ENCODE measurements around the gene ZNF276. TPM values are rescaled to one million over a fixed set of nuclear protein-coding genes. Genes with fewer than 3 reads are reported as not detected.

The ZNF276 gene
- total RNA-seq, 1 donor from 2014 or later: 15.1 TPM

GRCh38 chr16:89710709-89711564 lies 10.4 kb upstream of the ZNF276 start:
- Histone ChIP-seq H3K4me1 (ENCODE audit: control insufficient read depth in 3 of 3, insufficient read depth in 3 of 3, low read length in 3 of 3) (peaks cover 0 to 7% (median 0%) of the 10 kb centered on the region in 3 donors), H3K27ac (ENCODE audit: low read depth, low read length) (no peak overlapping the region), H3K9me3 (ENCODE audit: control insufficient read depth in 3 of 3, low read length in 3 of 3) (no peaks in the 10 kb centered on the region), H3K9ac (ENCODE audit: low read depth in 1 of 3, low read length in 3 of 3) (no peak overlapping the region), H3K4me3 (ENCODE audit: low read length in 3 of 3) (no peak overlapping the region), H3K27me3 (ENCODE audit: control insufficient read depth in 3 of 3, insufficient read depth in 3 of 3, low read length in 3 of 3) (peaks cover 0 to 2% (median 0%) of the 10 kb centered on the region in 3 donors), H3K36me3 (ENCODE audit: control insufficient read depth in 3 of 3, insufficient read depth in 3 of 3, low read length in 3 of 3) (peaks cover 0 to 4% (median 0%) of the 10 kb centered on the region in 3 donors)

GRCh38 chr16:89711601-89712273 lies 9.6 kb upstream of the ZNF276 start:
- Histone ChIP-seq H3K9ac (ENCODE audit: low read depth in 1 of 3, low read length in 3 of 3) (peak overlapping the region in 1 of 3 donors; percentile 40), H3K9me3 (ENCODE audit: control insufficient read depth in 3 of 3, low read length in 3 of 3) (no peaks in the 10 kb centered on the region), H3K27me3 (ENCODE audit: control insufficient read depth in 3 of 3, insufficient read depth in 3 of 3, low read length in 3 of 3) (peaks cover 0 to 2% (median 0%) of the 10 kb centered on the region in 3 donors), H3K36me3 (ENCODE audit: control insufficient read depth in 3 of 3, insufficient read depth in 3 of 3, low read length in 3 of 3) (peaks cover 0 to 4% (median 0%) of the 10 kb centered on the region in 3 donors), H3K4me1 (ENCODE audit: control insufficient read depth in 3 of 3, insufficient read depth in 3 of 3, low read length in 3 of 3) (peaks cover 0 to 5% (median 0%) of the 10 kb centered on the region in 3 donors), H3K27ac (ENCODE audit: low read depth, low read length) (no peak overlapping the region), H3K4me3 (ENCODE audit: low read length in 3 of 3) (no peak overlapping the region)

- no peak overlapping the region for H3K27ac ChIP-seq (ENCODE audit: low read depth, low read length)
- no peaks in the 10 kb centered on the region for H3K9me3 ChIP-seq (ENCODE audit: control insufficient read depth in 3 of 3, low read length in 3 of 3)
- H3K27me3 ChIP-seq (ENCODE audit: control insufficient read depth in 3 of 3, insufficient read depth in 3 of 3, low read length in 3 of 3): peaks cover 0 to 2% (median 0%) of the 10 kb centered on the region in 3 donors
- peaks cover 0 to 4% (median 0%) of the 10 kb centered on the region in 3 donors for H3K36me3 ChIP-seq (ENCODE audit: control insufficient read depth in 3 of 3, insufficient read depth in 3 of 3, low read length in 3 of 3)
- H3K4me1 ChIP-seq (ENCODE audit: control insufficient read depth in 3 of 3, insufficient read depth in 3 of 3, low read length in 3 of 3): peaks cover 0 to 5% (median 0%) of the 10 kb centered on the region in 3 donors
- H3K9ac ChIP-seq (ENCODE audit: low read depth in 1 of 3, low read length in 3 of 3): peak overlapping the region in 1 of 3 donors; percentile 40
- H3K4me3 ChIP-seq (ENCODE audit: low read length in 3 of 3): no peak overlapping the region
Measured at GRCh38 chr16:89712274-89712781, 9.0 kb upstream of the ZNF276 start.

- no peak overlapping the region for H3K9ac ChIP-seq (ENCODE audit: low read depth in 1 of 3, low read length in 3 of 3)
- peaks cover 7 to 14% (median 10%) of the 10 kb centered on the region in 3 donors for H3K4me1 ChIP-seq (ENCODE audit: control insufficient read depth in 3 of 3, insufficient read depth in 3 of 3, low read length in 3 of 3)
- H3K27ac ChIP-seq (ENCODE audit: low read depth, low read length): no peak overlapping the region
- peaks cover 0 to 4% (median 0%) of the 10 kb centered on the region in 3 donors for H3K36me3 ChIP-seq (ENCODE audit: control insufficient read depth in 3 of 3, insufficient read depth in 3 of 3, low read length in 3 of 3)
- H3K4me3 ChIP-seq (ENCODE audit: low read length in 3 of 3): no peak overlapping the region
- no peaks in the 10 kb centered on the region for H3K9me3 ChIP-seq (ENCODE audit: control insufficient read depth in 3 of 3, low read length in 3 of 3)
- H3K27me3 ChIP-seq (ENCODE audit: control insufficient read depth in 3 of 3, insufficient read depth in 3 of 3, low read length in 3 of 3): peaks cover 0 to 2% (median 0%) of the 10 kb centered on the region in 3 donors
Measured at GRCh38 chr16:89716493-89716892, 4.8 kb upstream of the ZNF276 start.

- no peak overlapping the region for H3K27ac ChIP-seq (ENCODE audit: low read depth, low read length)
- H3K9ac ChIP-seq (ENCODE audit: low read depth in 1 of 3, low read length in 3 of 3): no peak overlapping the region
- H3K9me3 ChIP-seq (ENCODE audit: control insufficient read depth in 3 of 3, low read length in 3 of 3): no peaks in the 10 kb centered on the region
- no peak overlapping the region for H3K4me3 ChIP-seq (ENCODE audit: low read length in 3 of 3)
- peaks cover 0 to 2% (median 0%) of the 10 kb centered on the region in 3 donors for H3K27me3 ChIP-seq (ENCODE audit: control insufficient read depth in 3 of 3, insufficient read depth in 3 of 3, low read length in 3 of 3)
- peaks cover 8 to 13% (median 10%) of the 10 kb centered on the region in 3 donors for H3K4me1 ChIP-seq (ENCODE audit: control insufficient read depth in 3 of 3, insufficient read depth in 3 of 3, low read length in 3 of 3)
- H3K36me3 ChIP-seq (ENCODE audit: control insufficient read depth in 3 of 3, insufficient read depth in 3 of 3, low read length in 3 of 3): peaks cover 0 to 4% (median 0%) of the 10 kb centered on the region in 3 donors
Measured at GRCh38 chr16:89716916-89717687, 4.2 kb upstream of the ZNF276 start.

- Histone ChIP-seq H3K27ac (ENCODE audit: low read depth, low read length) (no peak overlapping the region), H3K4me1 (ENCODE audit: control insufficient read depth in 3 of 3, insufficient read depth in 3 of 3, low read length in 3 of 3) (peaks cover 16 to 20% (median 17%) of the 10 kb centered on the region in 3 donors), H3K9ac (ENCODE audit: low read depth in 1 of 3, low read length in 3 of 3) (no peak overlapping the region), H3K9me3 (ENCODE audit: control insufficient read depth in 3 of 3, low read length in 3 of 3) (no peaks in the 10 kb centered on the region), H3K4me3 (ENCODE audit: low read length in 3 of 3) (no peak overlapping the region), H3K27me3 (ENCODE audit: control insufficient read depth in 3 of 3, insufficient read depth in 3 of 3, low read length in 3 of 3) (no peaks in the 10 kb centered on the region), H3K36me3 (ENCODE audit: control insufficient read depth in 3 of 3, insufficient read depth in 3 of 3, low read length in 3 of 3) (peaks cover 3 to 9% (median 5%) of the 10 kb centered on the region in 3 donors)
Measured at GRCh38 chr16:89717688-89718505, 3.4 kb upstream of the ZNF276 start.

GRCh38 chr16:89720551-89720812 lies 855 bp upstream of the ZNF276 start:
- Histone ChIP-seq H3K4me3 (ENCODE audit: low read length in 3 of 3) (peak overlapping the region; percentile 83 to 88 (median 86)), H3K9ac (ENCODE audit: low read depth in 1 of 3, low read length in 3 of 3) (peak overlapping the region; percentile 74 to 91 (median 85)), H3K36me3 (ENCODE audit: control insufficient read depth in 3 of 3, insufficient read depth in 3 of 3, low read length in 3 of 3) (peaks cover 18 to 27% (median 21%) of the 10 kb centered on the region in 3 donors), H3K9me3 (ENCODE audit: control insufficient read depth in 3 of 3, low read length in 3 of 3) (no peaks in the 10 kb centered on the region), H3K27me3 (ENCODE audit: control insufficient read depth in 3 of 3, insufficient read depth in 3 of 3, low read length in 3 of 3) (no peaks in the 10 kb centered on the region), H3K4me1 (ENCODE audit: control insufficient read depth in 3 of 3, insufficient read depth in 3 of 3, low read length in 3 of 3) (peaks cover 30 to 38% (median 30%) of the 10 kb centered on the region in 3 donors), H3K27ac (ENCODE audit: low read depth, low read length) (peak overlapping the region; percentile 88)

GRCh38 chr16:89721546-89722391 lies 432 bp downstream of the ZNF276 start:
- Histone ChIP-seq H3K4me1 (ENCODE audit: control insufficient read depth in 3 of 3, insufficient read depth in 3 of 3, low read length in 3 of 3) (peaks cover 30 to 38% (median 30%) of the 10 kb centered on the region in 3 donors), H3K27ac (ENCODE audit: low read depth, low read length) (peak overlapping the region; percentile 88), H3K36me3 (ENCODE audit: control insufficient read depth in 3 of 3, insufficient read depth in 3 of 3, low read length in 3 of 3) (peaks cover 22 to 27% (median 22%) of the 10 kb centered on the region in 3 donors), H3K9me3 (ENCODE audit: control insufficient read depth in 3 of 3, low read length in 3 of 3) (no peaks in the 10 kb centered on the region), H3K27me3 (ENCODE audit: control insufficient read depth in 3 of 3, insufficient read depth in 3 of 3, low read length in 3 of 3) (no peaks in the 10 kb centered on the region), H3K9ac (ENCODE audit: low read depth in 1 of 3, low read length in 3 of 3) (peak overlapping the region; percentile 61 to 91 (median 73)), H3K4me3 (ENCODE audit: low read length in 3 of 3) (peak overlapping the region; percentile 69 to 88 (median 83))
